Bladder microvascular endothelial cell (primary cell): ENCODE measurements around the gene FOXS1. TPM values are rescaled to one million over a fixed set of nuclear protein-coding genes. Genes with fewer than 3 reads are reported as not detected.

Experiments used
- total RNA-seq: library from RNA; depleted of rRNA; stranded (reverse); fragments of >200 nt; gene quantifications from 2 replicates; pipeline ENCODE4 v1.2.3, GENCODE V29; 2014

The FOXS1 gene
- total RNA-seq, result 0.16 and 0.25 TPM in 2 replicates

GRCh38 chr20:31845300-31845863, at the start of gene FOXS1:
Gene FOXS1, minus strand, starts transcription at chr20:31845604. Its CDS starts 62 bp downstream, at chr20:31845542.

GRCh38 chr20:31869942-31870725, 24.7 kb upstream of the FOXS1 start, which contains the start of the genes DUSP15 and TTLL9:
Gene DUSP15, minus strand, starts transcription at chr20:31870527. Its CDS starts 190 bp downstream, at chr20:31870337.
Gene TTLL9, plus strand, starts transcription at chr20:31870634. Its CDS starts 493 bp downstream, at chr20:31871127.

GRCh38 chr20:31819083-31819784, 26.2 kb downstream of the FOXS1 start, which contains the start of gene MYLK2:
Gene MYLK2, plus strand, starts transcription at chr20:31819356. Its CDS starts 225 bp downstream, at chr20:31819581.

Other genes starting within 250 kb of the FOXS1 start
- 282 and 476 TPM in 2 replicates for gene ID1, start 240.3 kb downstream of the FOXS1 start, total RNA-seq
- gene COX4I2, start 207.7 kb downstream of the FOXS1 start, total RNA-seq, result not detected in 2 replicates
- gene BCL2L1, start 122.7 kb downstream of the FOXS1 start, total RNA-seq, result 37.7 and 88.4 TPM in 2 replicates
- gene TPX2, start 106.3 kb downstream of the FOXS1 start, total RNA-seq, result 25.2 and 35.5 TPM in 2 replicates
- gene MYLK2, start 26.2 kb downstream of the FOXS1 start, total RNA-seq, result 0.49 and 16.7 TPM in 2 replicates
- 0.16 and 0.57 TPM in 2 replicates for gene DUSP15, start 24.9 kb upstream of the FOXS1 start, total RNA-seq
- gene TTLL9, start 25.0 kb upstream of the FOXS1 start, total RNA-seq, result 0.13 and 0.16 TPM in 2 replicates
- 4.4 and 6.9 TPM in 2 replicates for gene PDRG1, start 106.4 kb upstream of the FOXS1 start, total RNA-seq
- not detected in 2 replicates for gene XKR7, start 122.5 kb upstream of the FOXS1 start, total RNA-seq
- 20.6 and 27.3 TPM in 2 replicates for gene CCM2L, start 164.8 kb upstream of the FOXS1 start, total RNA-seq
- 0.06 TPM in 1 of 2 replicates, not detected in the other for gene HCK, start 206.6 kb upstream of the FOXS1 start, total RNA-seq